ENCODE measurements around the gene DNAJC11. TPM values are rescaled to one million over a fixed set of nuclear protein-coding genes. Genes with fewer than 3 reads are reported as not detected.

DNAJC11 gene
- total and polyA plus RNA-seq, 2 donors from 2014 or later, result 44.6 to 49.8 TPM

DNA sequence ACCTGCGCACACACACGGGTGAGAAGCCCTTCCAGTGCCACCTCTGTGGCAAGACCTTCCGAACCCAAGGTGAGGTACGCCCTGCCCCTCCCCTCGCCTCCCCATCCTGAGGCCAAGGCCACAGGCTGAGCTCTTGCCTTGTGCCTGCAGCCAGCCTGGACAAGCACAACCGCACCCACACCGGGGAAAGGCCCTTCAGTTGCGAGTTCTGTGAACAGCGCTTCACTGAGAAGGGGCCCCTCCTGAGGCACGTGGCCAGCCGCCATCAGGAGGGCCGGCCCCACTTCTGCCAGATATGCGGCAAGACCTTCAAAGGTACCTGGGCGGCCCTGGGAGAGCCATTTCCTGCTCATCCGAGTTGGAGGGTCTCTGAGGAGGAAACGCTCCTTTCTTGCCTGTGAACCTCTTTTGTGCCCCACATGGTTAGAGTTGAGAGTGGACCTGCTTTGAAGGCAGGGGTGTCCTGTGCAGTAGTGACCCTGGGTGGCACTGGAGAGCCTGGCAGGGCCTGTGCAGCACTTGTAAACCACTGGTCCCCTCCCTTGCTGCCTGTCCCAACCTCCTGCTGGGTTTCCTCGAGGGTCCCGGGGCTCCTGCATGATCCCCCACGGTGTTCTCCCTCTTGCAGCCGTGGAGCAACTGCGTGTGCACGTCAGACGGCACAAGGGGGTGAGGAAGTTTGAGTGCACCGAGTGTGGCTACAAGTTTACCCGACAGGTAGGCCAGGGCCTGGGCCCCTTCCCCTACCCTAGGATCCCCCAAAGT lies 113.3 kb downstream of the DNAJC11 start:
- Histone ChIP-seq H3K9me3 (ENCODE audit: control insufficient read depth in 2 of 3, insufficient read depth in 1 of 3, low read length in 3 of 3) (no peaks in the 10 kb centered on the region), H3K36me3 (ENCODE audit: control insufficient read depth in 2 of 3, insufficient read depth in 3 of 3, low read length in 3 of 3) (peaks cover 2 to 31% (median 25%) of the 10 kb centered on the region in 3 donors), H3K4me3 (ENCODE audit: low read length in 3 of 3) (no peak overlapping the region), H3K9ac (ENCODE audit: low read length in 3 of 3) (no peak overlapping the region), H3K27ac (ENCODE audit: low read depth in 2 of 2, low read length in 2 of 2) (no peak overlapping the region), H3K4me1 (ENCODE audit: control insufficient read depth in 2 of 3, insufficient read depth in 2 of 3, low read depth in 1 of 3, low read length in 3 of 3) (peaks cover 0 to 5% (median 3%) of the 10 kb centered on the region in 3 donors), H3K27me3 (ENCODE audit: control insufficient read depth, insufficient read depth, low read length) (no peaks in the 10 kb centered on the region)
- FAIRE-seq (no peak), DNase-seq (no peak)
- intact Hi-C loops (cut with DNase I), result no loop called here
- TF ChIP-seq, protein P1, sequence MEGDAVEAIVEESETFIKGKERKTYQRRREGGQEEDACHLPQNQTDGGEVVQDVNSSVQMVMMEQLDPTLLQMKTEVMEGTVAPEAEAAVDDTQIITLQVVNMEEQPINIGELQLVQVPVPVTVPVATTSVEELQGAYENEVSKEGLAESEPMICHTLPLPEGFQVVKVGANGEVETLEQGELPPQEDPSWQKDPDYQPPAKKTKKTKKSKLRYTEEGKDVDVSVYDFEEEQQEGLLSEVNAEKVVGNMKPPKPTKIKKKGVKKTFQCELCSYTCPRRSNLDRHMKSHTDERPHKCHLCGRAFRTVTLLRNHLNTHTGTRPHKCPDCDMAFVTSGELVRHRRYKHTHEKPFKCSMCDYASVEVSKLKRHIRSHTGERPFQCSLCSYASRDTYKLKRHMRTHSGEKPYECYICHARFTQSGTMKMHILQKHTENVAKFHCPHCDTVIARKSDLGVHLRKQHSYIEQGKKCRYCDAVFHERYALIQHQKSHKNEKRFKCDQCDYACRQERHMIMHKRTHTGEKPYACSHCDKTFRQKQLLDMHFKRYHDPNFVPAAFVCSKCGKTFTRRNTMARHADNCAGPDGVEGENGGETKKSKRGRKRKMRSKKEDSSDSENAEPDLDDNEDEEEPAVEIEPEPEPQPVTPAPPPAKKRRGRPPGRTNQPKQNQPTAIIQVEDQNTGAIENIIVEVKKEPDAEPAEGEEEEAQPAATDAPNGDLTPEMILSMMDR (IDR thresholded peaks at IDR 0.05; ENCODE audit: borderline replicate concordance, extremely low read depth, insufficient read depth), result no peak

DNA sequence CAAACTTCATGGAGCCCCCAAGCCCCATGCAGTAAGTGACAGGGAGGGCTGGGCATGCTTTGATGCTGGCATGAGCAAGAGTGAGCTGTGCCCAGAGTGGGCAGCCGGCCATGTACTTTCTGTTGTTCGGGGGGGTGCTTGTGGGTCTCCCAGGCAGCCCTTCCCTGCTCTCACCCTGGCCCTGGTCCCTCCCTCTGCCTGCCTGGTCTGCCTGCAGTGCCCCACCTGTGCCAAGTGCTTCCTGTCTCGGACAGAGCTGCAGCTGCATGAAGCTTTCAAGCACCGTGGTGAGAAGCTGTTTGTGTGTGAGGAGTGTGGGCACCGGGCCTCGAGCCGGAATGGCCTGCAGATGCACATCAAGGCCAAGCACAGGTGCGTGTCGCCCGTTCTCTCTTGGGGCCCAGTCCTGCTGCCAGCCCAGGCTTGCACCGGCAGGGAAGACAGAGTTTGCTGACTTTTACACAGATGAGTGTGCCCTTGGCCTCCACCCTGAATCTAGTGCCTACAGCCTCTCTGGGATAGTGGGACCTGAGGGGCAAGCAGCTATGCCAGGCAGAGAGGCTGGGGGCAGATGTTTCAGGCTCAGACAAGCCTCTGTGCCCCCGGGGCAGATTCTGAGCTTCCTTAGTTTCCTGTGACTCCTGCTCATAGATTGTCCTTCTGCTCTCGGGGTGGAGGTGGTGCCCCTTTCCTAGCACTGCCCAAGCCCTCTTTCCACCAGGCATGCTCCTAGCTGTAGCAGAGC lies 114.2 kb downstream of the DNAJC11 start:
- H3K9me3 ChIP-seq (ENCODE audit: control insufficient read depth in 2 of 3, insufficient read depth in 1 of 3, low read length in 3 of 3), result no peaks in the 10 kb centered on the region
- no peak for DNase-seq
- no peak overlapping the region for H3K9ac ChIP-seq (ENCODE audit: low read length in 3 of 3)
- H3K4me3 ChIP-seq (ENCODE audit: low read length in 3 of 3), result no peak overlapping the region
- H3K4me1 ChIP-seq (ENCODE audit: control insufficient read depth in 2 of 3, insufficient read depth in 2 of 3, low read depth in 1 of 3, low read length in 3 of 3), result peaks cover 0 to 7% (median 3%) of the 10 kb centered on the region in 3 donors
- H3K36me3 ChIP-seq (ENCODE audit: control insufficient read depth in 2 of 3, insufficient read depth in 3 of 3, low read length in 3 of 3), result peaks cover 2 to 23% (median 22%) of the 10 kb centered on the region in 3 donors
- H3K27me3 ChIP-seq (ENCODE audit: control insufficient read depth, insufficient read depth, low read length), result no peaks in the 10 kb centered on the region
- intact Hi-C loops (cut with DNase I), result no loop called here
- TF ChIP-seq, protein P1 (IDR thresholded peaks at IDR 0.05; ENCODE audit: borderline replicate concordance, extremely low read depth, insufficient read depth), result no peak
- FAIRE-seq, result no peak
- no peak overlapping the region for H3K27ac ChIP-seq (ENCODE audit: low read depth in 2 of 2, low read length in 2 of 2)

DNA sequence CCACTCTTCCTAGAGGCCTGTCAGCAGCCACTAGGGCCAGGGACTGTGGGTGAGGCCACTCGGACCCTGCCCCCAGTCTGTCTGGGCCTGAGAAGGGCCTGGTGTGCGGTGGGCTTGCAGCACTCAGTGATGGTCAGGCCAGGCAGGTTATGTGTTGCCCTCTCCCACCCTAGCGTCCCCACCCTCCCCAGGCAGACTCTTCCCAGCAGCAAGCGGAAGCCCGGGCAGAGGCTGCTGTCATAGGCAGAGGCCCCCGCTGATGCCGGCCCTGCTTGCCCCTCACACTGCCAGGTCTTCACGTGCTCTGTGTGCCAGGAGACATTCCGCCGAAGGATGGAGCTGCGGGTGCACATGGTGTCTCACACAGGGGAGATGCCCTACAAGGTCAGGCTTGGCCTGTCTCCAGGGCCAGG lies 115.2 kb downstream of the DNAJC11 start:
- Histone ChIP-seq H3K36me3 (ENCODE audit: control insufficient read depth in 2 of 3, insufficient read depth in 3 of 3, low read length in 3 of 3) (peaks cover 2 to 20% (median 16%) of the 10 kb centered on the region in 3 donors), H3K4me1 (ENCODE audit: control insufficient read depth in 2 of 3, insufficient read depth in 2 of 3, low read depth in 1 of 3, low read length in 3 of 3) (peaks cover 0 to 16% (median 9%) of the 10 kb centered on the region in 3 donors), H3K27ac (ENCODE audit: low read depth in 2 of 2, low read length in 2 of 2) (no peak overlapping the region)

More for the DNA sequence above, 115.2 kb downstream of the DNAJC11 start:
- no peak for FAIRE-seq
- TF ChIP-seq, protein P1 (IDR thresholded peaks at IDR 0.05; ENCODE audit: borderline replicate concordance, extremely low read depth, insufficient read depth), result no peak
- Histone ChIP-seq H3K9me3 (ENCODE audit: control insufficient read depth in 2 of 3, insufficient read depth in 1 of 3, low read length in 3 of 3) (no peaks in the 10 kb centered on the region), H3K4me3 (ENCODE audit: low read length in 3 of 3) (no peak overlapping the region), H3K9ac (ENCODE audit: low read length in 3 of 3) (no peak overlapping the region), H3K27me3 (ENCODE audit: control insufficient read depth, insufficient read depth, low read length) (no peaks in the 10 kb centered on the region)
- intact Hi-C loops (cut with DNase I), result no loop called here
- no peak for DNase-seq
